Left cardiac atrium (tissue), 4 donors: ENCODE data around the gene ZNF334. TPM values are rescaled to one million over a fixed set of nuclear protein-coding genes. Genes with fewer than 3 reads are reported as not detected.

Experiments
- ATAC-seq, 2 donors: fragments of 200-7000 bp; cut with Tn5 transposase; one replicate each; pipeline ENCODE4 v1.9.1; 2020; ENCODE audit warnings: mild to moderate bottlenecking in 2 of 2, moderate library complexity in 2 of 2
- DNase-seq: peaks from one replicate; pipeline ENCODE4 v3.0.0-alpha.2; 2020
- intact Hi-C, 2 donors: fragments of 100-400 bp; cut with DNase I; formaldehyde crosslinking; loops; one replicate each; pipeline versions ENCODE4 v1.14.1 to v1.15.1; 2022 to 2023
- total RNA-seq, 2 donors: library from RNA; stranded (reverse); fragmentation: NEBNext Ultra II Directional; extraction: Animal tissue kit (Norgen Biotek cat#: 25700); gene quantifications; one replicate each; pipeline ENCODE4 v1.2.1, GENCODE V29; 2021
- donor health status: DM: no; HTN: yes; CAD: no.
- donor health status: DM: no; HTN: yes; CAD: no; lungs with severe emphysema.
- donor health status: DM: yes; HTN: yes; CAD: no.
- donor health status: Dilated cardiomyopathy.

Gene ZNF334
- total RNA-seq, 2 donors from 2014 or later = 0.99 to 1.3 TPM

GRCh38 chr20:46501961-46502360 lies 11.4 kb downstream of the ZNF334 start:
- intact Hi-C loops = no loop called here
- ATAC-seq (no peak), DNase-seq (no peak)

- intact Hi-C loops = no loop called here
- ATAC-seq (no peak), DNase-seq (no peak)
Observed at GRCh38 chr20:46501337-46501942, 11.9 kb downstream of the ZNF334 start.

GRCh38 chr20:46494077-46494476 lies 19.3 kb downstream of the ZNF334 start:
- no peak for DNase-seq
- no peak for ATAC-seq
- intact Hi-C loops = no loop called here

- DNase-seq (no peak), ATAC-seq (no peak)
- intact Hi-C loops = no loop called here
Observed at GRCh38 chr20:46491354-46491753, 22.0 kb downstream of the ZNF334 start.

DNA sequence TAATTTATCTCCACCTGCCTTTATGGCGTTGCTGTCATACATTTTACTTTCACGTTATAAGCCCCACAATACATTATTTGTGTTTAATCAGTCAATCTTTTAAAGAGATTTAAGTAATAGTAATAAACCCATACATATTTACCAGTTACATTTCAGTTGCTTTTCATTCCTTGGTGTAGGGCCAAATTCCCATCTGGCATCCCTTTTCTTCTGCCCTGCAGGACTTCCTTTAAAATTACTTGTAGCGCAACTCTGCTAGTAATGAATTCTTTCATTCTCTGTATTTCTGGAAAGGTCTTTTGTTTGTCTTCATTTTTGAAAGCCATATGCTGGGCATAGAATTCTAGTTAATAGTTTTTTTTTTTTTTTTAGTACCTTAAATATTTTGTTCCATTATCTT lies 24.9 kb downstream of the ZNF334 start:
- intact Hi-C loops = no loop called here
- DNase-seq (no peak), ATAC-seq (no peak)

DNA sequence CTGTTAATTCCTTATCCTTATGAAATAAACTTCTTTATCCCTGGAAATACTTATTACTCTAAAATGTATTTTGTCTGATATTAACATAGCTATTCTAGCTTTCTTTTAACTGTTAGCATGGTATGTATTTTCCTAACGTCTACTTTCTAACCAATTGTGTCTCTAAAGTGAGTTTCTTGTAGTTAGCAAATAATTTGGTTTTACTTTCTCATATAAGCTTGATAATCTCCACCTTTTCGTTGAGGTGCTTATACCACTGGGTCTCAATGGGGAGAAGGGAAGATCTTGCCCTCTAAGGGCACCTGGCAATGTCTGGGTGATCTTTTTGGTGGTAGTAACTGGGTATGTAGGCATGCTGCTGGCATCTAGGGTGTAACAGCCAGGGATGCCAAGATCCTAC lies 25.7 kb downstream of the ZNF334 start:
- DNase-seq (no peak), ATAC-seq (no peak)
- intact Hi-C loops = no loop called here

GRCh38 chr20:46485431-46485830 lies 27.9 kb downstream of the ZNF334 start:
- DNase-seq = no peak
- no peak for ATAC-seq

DNA sequence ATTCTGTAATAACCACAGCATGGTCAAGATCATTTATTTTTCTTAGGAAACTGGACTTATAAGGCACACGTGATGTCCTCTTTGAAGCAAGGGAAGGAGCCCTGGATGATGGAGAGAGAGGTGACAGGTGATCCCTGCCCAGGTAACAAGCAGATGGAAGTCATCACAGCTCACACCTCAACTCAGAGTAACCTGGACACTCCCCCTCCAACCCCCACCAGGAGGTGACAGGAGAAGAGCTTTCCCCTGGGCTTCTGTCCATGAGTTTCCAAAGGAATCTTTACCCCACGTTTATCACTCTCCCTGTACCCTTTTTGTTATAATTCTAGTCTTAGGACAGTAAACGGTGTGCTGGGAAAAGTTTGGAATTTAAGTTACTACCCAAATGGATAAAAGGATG lies 28.4 kb downstream of the ZNF334 start:
- no peak for ATAC-seq
- no peak for DNase-seq
- intact Hi-C loops = no loop called here

More at GRCh38 chr20:46485431-46485830, 27.9 kb downstream of the ZNF334 start:
- intact Hi-C loops = no loop called here

GRCh38 chr20:46483879-46484278 lies 29.5 kb downstream of the ZNF334 start:
- no peak for DNase-seq
- ATAC-seq = no peak
- intact Hi-C loops = no loop called here

DNA sequence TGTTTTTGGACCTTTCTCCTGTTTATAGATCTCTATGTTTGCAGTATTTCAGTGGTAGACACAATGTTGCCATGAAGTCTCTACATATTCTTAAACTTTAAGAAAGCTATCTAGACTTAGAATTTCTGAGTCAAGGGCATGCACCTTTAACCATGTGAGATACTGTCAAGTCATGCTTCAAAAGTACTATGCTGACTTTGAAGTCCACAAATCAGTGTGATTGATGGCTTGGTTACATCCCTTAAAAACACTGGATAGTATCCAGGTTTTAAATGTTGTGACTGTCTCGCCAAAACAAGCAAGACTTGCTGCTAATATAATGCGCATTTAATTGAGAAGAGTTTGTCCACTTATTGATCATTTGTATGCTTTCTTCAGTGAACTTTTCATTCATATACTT lies 30.5 kb downstream of the ZNF334 start:
- DNase-seq (no peak), ATAC-seq (no peak)
- intact Hi-C loops = no loop called here

- no peak for DNase-seq
- ATAC-seq = no peak
Observed at GRCh38 chr20:46477640-46478039, 35.7 kb downstream of the ZNF334 start.

GRCh38 chr20:46477225-46477624 lies 36.1 kb downstream of the ZNF334 start:
- intact Hi-C loops = no loop called here
- DNase-seq = no peak
- no peak for ATAC-seq

More at GRCh38 chr20:46477640-46478039, 35.7 kb downstream of the ZNF334 start:
- intact Hi-C loops = no loop called here

GRCh38 chr20:46468508-46468907 lies 44.9 kb downstream of the ZNF334 start:
- DNase-seq = no peak
- ATAC-seq = no peak
- intact Hi-C loops = no loop called here

GRCh38 chr20:46464451-46464850 lies 48.9 kb downstream of the ZNF334 start:
- intact Hi-C loops = no loop called here
- ATAC-seq = no peak
- DNase-seq = no peak

- ATAC-seq (no peak), DNase-seq (no peak)
- intact Hi-C loops = no loop called here
Observed at GRCh38 chr20:46463852-46464251, 49.5 kb downstream of the ZNF334 start.

DNA sequence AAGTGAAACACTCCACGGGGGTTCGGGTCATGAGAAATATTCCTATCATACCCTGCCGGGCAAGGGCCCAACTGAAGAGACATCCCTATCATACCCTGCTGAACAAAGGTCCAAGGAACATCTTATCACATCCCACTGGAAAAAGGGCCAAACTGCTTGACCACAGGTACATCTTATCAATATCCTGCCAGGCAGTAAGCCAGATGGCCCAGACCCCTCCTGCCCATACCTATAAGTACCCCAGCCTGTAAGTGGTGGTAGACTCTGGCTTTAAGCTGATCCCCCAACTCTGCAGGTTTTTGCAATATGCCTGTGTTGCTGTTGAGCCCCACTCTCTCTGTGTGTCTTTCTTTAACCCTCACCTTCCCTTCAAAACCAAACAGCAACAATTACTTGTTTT lies 51.6 kb downstream of the ZNF334 start:
- no peak for ATAC-seq
- intact Hi-C loops = no loop called here
- DNase-seq = no peak

GRCh38 chr20:46458866-46459750 lies 54.3 kb downstream of the ZNF334 start:
- intact Hi-C loops = no loop called here
- peak; percentile 81 for DNase-seq
- peak in 1 of 2 donors; percentile 73 for ATAC-seq

GRCh38 chr20:46456255-46457028 lies 56.9 kb downstream of the ZNF334 start:
- intact Hi-C loops = no loop called here
- DNase-seq = no peak
- ATAC-seq = no peak

GRCh38 chr20:46455729-46456128 lies 57.6 kb downstream of the ZNF334 start:
- ATAC-seq (no peak), DNase-seq (no peak)

More at GRCh38 chr20:46455729-46456128, 57.6 kb downstream of the ZNF334 start:
- intact Hi-C loops = no loop called here
